ENCODE results near the gene GRIN2A. TPM values are rescaled to one million over a fixed set of nuclear protein-coding genes. Genes with fewer than 3 reads are reported as not detected.

Gene GRIN2A
- polyA plus RNA-seq, 2 of the 4 experiments (the other 2 are of a cell fraction) = not detected

DNA sequence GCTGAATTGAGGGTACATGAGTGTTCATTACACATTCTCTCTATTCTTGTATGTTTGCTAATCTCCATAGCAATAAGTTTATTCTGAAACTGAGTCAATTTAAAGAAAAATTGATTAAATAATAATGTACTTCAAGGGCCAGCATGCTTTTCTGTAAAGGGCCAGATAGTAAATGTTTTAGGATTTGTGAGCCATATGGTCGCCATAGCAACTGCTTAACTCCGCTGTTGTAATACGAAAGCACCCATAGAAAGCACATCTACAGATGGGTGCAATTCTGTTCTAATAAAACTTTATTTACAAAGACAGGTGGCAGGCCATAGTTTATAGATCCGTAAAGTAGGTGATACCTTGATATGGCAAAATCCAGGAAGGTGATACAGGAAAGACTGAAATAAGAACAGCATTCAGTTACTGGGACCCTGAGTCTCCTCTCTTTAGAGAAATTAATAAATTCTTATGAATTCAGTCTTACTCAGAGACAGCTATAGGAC lies 36.6 kb downstream of the GRIN2A start:
- no peak for DNase-seq (ENCODE audit: low read depth in 1 of 2, low spot score in 1 of 2)

GRCh38 chr16:10141671-10142070 lies 40.6 kb downstream of the GRIN2A start:
- Histone ChIP-seq H3K9me3 (no peaks in the 10 kb centered on the region), H3K4me3 (no peak overlapping the region), H3K4me2 (no peak overlapping the region), H3K27ac (no peak overlapping the region), H3K4me1 (no peaks in the 10 kb centered on the region)
- DNase-seq (ENCODE audit: low read depth in 1 of 2, low spot score in 1 of 2) (no peak), ATAC-seq (no peak), FAIRE-seq (no peak)
- ChIA-PET POLR2A (no interaction called here), CTCF (interaction anchor here (0.8 to 1.0 kb wide), 2 partner anchors 30 to 39 kb away, joined by 3 read pairs; no protein-coding TSS in a partner anchor)
- TF ChIP-seq HOXA7 (CRISPR knock-in tag; IDR thresholded peaks at IDR 0.05) = no peak
- TF ChIP-seq CHD4 (IDR thresholded peaks at IDR 0.05; ENCODE audit: borderline replicate concordance) = no peak
- TF ChIP-seq RNF2 (IDR thresholded peaks at IDR 0.05; ENCODE audit: borderline replicate concordance, low read depth) = no peak
- no peak for TF ChIP-seq JUN (IDR thresholded peaks at IDR 0.05)
- no peak for TF ChIP-seq CHD2 (IDR thresholded peaks at IDR 0.05; ENCODE audit: low read length, partially characterized antibody)
- TF ChIP-seq NFE2L2 (conservative IDR thresholded peaks at IDR 0.05; ENCODE audit: low read length) = no peak
- no peak for TF ChIP-seq NPAS2 (CRISPR knock-in tag; IDR thresholded peaks at IDR 0.05; ENCODE audit: borderline replicate concordance)
- no peak for TF ChIP-seq ZSCAN20 (CRISPR knock-in tag; IDR thresholded peaks at IDR 0.05)

More for the DNA sequence above, 36.6 kb downstream of the GRIN2A start:
- H3K9me3 ChIP-seq = no peaks in the 10 kb centered on the region
- no peak overlapping the region for H3K27ac ChIP-seq
- H3K4me1 ChIP-seq = no peaks in the 10 kb centered on the region
- no peak for FAIRE-seq
- TF ChIP-seq SMC3 (IDR thresholded peaks at IDR 0.05) (no peak), POLR2AphosphoS2 (conservative IDR thresholded peaks at IDR 0.05; ENCODE audit: low read length) (no peak), FOSB (CRISPR knock-in tag; IDR thresholded peaks at IDR 0.05) (no peak), ZFP36 (IDR thresholded peaks at IDR 0.05; ENCODE audit: borderline replicate concordance, partially characterized antibody) (no peak), RFX5 (IDR thresholded peaks at IDR 0.05) (no peak), FOXS1 (CRISPR knock-in tag; IDR thresholded peaks at IDR 0.05) (no peak), SREBF2 (IDR thresholded peaks at IDR 0.05) (no peak), NFE2L2 (conservative IDR thresholded peaks at IDR 0.05; ENCODE audit: low read length) (no peak), PBX3 (IDR thresholded peaks at IDR 0.05) (no peak), CHD4 (IDR thresholded peaks at IDR 0.05; ENCODE audit: borderline replicate concordance) (no peak), RNF2 (IDR thresholded peaks at IDR 0.05; ENCODE audit: borderline replicate concordance, low read depth) (no peak), TP53 (CRISPR knock-in tag; IDR thresholded peaks at IDR 0.05) (no peak), CBX2 (IDR thresholded peaks at IDR 0.05; ENCODE audit: borderline replicate concordance, low read depth) (no peak)
- TF ChIP-seq, protein P1, sequence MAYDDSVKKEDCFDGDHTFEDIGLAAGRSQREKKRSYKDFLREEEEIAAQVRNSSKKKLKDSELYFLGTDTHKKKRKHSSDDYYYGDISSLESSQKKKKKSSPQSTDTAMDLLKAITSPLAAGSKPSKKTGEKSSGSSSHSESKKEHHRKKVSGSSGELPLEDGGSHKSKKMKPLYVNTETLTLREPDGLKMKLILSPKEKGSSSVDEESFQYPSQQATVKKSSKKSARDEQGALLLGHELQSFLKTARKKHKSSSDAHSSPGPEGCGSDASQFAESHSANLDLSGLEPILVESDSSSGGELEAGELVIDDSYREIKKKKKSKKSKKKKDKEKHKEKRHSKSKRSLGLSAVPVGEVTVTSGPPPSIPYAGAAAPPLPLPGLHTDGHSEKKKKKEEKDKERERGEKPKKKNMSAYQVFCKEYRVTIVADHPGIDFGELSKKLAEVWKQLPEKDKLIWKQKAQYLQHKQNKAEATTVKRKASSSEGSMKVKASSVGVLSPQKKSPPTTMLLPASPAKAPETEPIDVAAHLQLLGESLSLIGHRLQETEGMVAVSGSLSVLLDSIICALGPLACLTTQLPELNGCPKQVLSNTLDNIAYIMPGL (CRISPR knock-in tag; IDR thresholded peaks at IDR 0.05; ENCODE audit: borderline replicate concordance) = no peak
- TF ChIP-seq, protein P2, sequence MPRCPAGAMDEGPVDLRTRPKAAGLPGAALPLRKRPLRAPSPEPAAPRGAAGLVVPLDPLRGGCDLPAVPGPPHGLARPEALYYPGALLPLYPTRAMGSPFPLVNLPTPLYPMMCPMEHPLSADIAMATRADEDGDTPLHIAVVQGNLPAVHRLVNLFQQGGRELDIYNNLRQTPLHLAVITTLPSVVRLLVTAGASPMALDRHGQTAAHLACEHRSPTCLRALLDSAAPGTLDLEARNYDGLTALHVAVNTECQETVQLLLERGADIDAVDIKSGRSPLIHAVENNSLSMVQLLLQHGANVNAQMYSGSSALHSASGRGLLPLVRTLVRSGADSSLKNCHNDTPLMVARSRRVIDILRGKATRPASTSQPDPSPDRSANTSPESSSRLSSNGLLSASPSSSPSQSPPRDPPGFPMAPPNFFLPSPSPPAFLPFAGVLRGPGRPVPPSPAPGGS (IDR thresholded peaks at IDR 0.05) = no peak
- TF ChIP-seq, protein P3, sequence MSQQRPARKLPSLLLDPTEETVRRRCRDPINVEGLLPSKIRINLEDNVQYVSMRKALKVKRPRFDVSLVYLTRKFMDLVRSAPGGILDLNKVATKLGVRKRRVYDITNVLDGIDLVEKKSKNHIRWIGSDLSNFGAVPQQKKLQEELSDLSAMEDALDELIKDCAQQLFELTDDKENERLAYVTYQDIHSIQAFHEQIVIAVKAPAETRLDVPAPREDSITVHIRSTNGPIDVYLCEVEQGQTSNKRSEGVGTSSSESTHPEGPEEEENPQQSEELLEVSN (IDR thresholded peaks at IDR 0.05; ENCODE audit: borderline replicate concordance, low read depth) = no peak
- TF ChIP-seq, protein P4, sequence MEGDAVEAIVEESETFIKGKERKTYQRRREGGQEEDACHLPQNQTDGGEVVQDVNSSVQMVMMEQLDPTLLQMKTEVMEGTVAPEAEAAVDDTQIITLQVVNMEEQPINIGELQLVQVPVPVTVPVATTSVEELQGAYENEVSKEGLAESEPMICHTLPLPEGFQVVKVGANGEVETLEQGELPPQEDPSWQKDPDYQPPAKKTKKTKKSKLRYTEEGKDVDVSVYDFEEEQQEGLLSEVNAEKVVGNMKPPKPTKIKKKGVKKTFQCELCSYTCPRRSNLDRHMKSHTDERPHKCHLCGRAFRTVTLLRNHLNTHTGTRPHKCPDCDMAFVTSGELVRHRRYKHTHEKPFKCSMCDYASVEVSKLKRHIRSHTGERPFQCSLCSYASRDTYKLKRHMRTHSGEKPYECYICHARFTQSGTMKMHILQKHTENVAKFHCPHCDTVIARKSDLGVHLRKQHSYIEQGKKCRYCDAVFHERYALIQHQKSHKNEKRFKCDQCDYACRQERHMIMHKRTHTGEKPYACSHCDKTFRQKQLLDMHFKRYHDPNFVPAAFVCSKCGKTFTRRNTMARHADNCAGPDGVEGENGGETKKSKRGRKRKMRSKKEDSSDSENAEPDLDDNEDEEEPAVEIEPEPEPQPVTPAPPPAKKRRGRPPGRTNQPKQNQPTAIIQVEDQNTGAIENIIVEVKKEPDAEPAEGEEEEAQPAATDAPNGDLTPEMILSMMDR (IDR thresholded peaks at IDR 0.05) = no peak
- TF ChIP-seq, protein P5, sequence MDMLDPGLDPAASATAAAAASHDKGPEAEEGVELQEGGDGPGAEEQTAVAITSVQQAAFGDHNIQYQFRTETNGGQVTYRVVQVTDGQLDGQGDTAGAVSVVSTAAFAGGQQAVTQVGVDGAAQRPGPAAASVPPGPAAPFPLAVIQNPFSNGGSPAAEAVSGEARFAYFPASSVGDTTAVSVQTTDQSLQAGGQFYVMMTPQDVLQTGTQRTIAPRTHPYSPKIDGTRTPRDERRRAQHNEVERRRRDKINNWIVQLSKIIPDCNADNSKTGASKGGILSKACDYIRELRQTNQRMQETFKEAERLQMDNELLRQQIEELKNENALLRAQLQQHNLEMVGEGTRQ (IDR thresholded peaks at IDR 0.05) = no peak
- TF ChIP-seq, protein P6, sequence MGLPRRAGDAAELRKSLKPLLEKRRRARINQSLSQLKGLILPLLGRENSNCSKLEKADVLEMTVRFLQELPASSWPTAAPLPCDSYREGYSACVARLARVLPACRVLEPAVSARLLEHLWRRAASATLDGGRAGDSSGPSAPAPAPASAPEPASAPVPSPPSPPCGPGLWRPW (IDR thresholded peaks at IDR 0.05) = no peak
- WGBS (ENCODE audit: missing lambda C conversion rate) = 21% methylated on average over 4 of the region's 4 CpGs
- H3K4me3 ChIP-seq = no peak overlapping the region
- CTCF ChIA-PET = interaction anchor here (0.7 kb wide), 1 partner anchor 56 kb away, joined by 3 read pairs; no protein-coding TSS in a partner anchor
- POLR2A ChIA-PET = no interaction called here
- no peak for ATAC-seq
- no peak overlapping the region for H3K4me2 ChIP-seq
